Measurements from ENCODE around the gene SLC2A14.
"Not testable (repeated sequence)": the region's sequence is repeated elsewhere in the genome, so short reads cannot be mapped to it uniquely, and the experiment has no call there.

DNA sequence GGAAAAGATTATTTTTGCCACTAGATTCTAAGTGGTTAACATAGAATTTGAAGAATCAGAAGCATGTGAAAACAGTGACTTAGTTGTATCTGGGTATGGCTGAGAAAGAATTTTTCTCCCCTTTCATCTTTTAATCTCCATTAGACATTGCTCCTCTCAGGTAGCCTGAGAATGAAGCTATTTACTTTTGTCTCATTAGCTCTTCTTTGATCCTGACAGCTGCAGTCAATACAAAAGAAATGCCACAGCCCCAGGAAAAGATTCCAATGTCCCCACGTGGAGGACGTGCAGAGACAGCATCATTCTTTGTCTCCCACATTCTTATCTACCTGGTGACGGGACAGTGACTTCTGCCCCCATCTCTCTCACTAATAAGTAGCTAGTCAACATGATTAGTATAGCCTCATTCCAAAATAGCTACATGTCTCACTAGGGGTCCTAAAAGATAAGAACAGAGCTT, 21.1 kb downstream of the SLC2A14 start:
- TF ChIP-seq, protein P1, sequence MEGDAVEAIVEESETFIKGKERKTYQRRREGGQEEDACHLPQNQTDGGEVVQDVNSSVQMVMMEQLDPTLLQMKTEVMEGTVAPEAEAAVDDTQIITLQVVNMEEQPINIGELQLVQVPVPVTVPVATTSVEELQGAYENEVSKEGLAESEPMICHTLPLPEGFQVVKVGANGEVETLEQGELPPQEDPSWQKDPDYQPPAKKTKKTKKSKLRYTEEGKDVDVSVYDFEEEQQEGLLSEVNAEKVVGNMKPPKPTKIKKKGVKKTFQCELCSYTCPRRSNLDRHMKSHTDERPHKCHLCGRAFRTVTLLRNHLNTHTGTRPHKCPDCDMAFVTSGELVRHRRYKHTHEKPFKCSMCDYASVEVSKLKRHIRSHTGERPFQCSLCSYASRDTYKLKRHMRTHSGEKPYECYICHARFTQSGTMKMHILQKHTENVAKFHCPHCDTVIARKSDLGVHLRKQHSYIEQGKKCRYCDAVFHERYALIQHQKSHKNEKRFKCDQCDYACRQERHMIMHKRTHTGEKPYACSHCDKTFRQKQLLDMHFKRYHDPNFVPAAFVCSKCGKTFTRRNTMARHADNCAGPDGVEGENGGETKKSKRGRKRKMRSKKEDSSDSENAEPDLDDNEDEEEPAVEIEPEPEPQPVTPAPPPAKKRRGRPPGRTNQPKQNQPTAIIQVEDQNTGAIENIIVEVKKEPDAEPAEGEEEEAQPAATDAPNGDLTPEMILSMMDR (conservative IDR thresholded peaks at IDR 0.05; ENCODE audit: low read length) = not testable (repeated sequence)
- not testable (repeated sequence) for TF ChIP-seq EZH2phosphoT487 (IDR thresholded peaks at IDR 0.05; ENCODE audit: borderline replicate concordance)

Data from Loucy (cell line).